Epithelial cell of alveolus of lung (primary cell): ENCODE results near the gene FAM20A. TPM values are rescaled to one million over a fixed set of nuclear protein-coding genes. Genes with fewer than 3 reads are reported as not detected.

Experiments used
- total RNA-seq: library from RNA; depleted of rRNA; stranded (reverse); fragments of >200 nt; gene quantifications from 2 replicates; pipeline ENCODE4 v1.2.1, GENCODE V29; 2015

The FAM20A gene
- total RNA-seq: 0.91 and 4.1 TPM in 2 replicates

GRCh38 chr17:68600931-68601564 is at the start of gene FAM20A:
Gene FAM20A (minus strand): TSS chr17:68601367. CDS start chr17:68600666, 701 bp downstream.

GRCh38 chr17:68512247-68512959 is 88.8 kb downstream of the FAM20A start, which contains the start of gene PRKAR1A:
Gene PRKAR1A (plus strand): TSS chr17:68512430. CDS start chr17:68515400, 2,970 bp downstream.

Other genes starting within 250 kb of the FAM20A start
- 108 and 112 TPM in 2 replicates for gene WIPI1, start 143.9 kb downstream of the FAM20A start, total RNA-seq
- 180 and 185 TPM in 2 replicates for gene PRKAR1A, start 88.9 kb downstream of the FAM20A start, total RNA-seq